Measurements from ENCODE around the gene CZIB. TPM values are rescaled to one million over a fixed set of nuclear protein-coding genes. Genes with fewer than 3 reads are reported as not detected.

Gene CZIB
- total RNA-seq, 1 experiment from 2014 or later = 57.2 TPM

Other genes starting within 250 kb of the CZIB start
- gene PODN, start 158.4 kb downstream of the CZIB start, total RNA-seq (2021; ENCODE audit: unreplicated experiment) = 0.23 TPM
- gene SLC1A7, start 78.0 kb downstream of the CZIB start, total RNA-seq (2021; ENCODE audit: unreplicated experiment) = 0.31 TPM
- 18.9 TPM for gene CPT2, start 23.8 kb downstream of the CZIB start, total RNA-seq (2021; ENCODE audit: unreplicated experiment)
- 63.8 TPM for gene MAGOH, start 17.9 kb upstream of the CZIB start, total RNA-seq (2021; ENCODE audit: unreplicated experiment)
- 28.6 TPM for gene LRP8, start 107.4 kb upstream of the CZIB start, total RNA-seq (2021; ENCODE audit: unreplicated experiment)
- gene DMRTB1, start 238.8 kb upstream of the CZIB start, total RNA-seq (2021; ENCODE audit: unreplicated experiment) = not detected